ENCODE results near the gene ACY1. TPM values are rescaled to one million over a fixed set of nuclear protein-coding genes. Genes with fewer than 3 reads are reported as not detected.
A peak's percentile ranks its signal among the peaks of the same experiment; 100 is the strongest.

Gene ACY1
- total and polyA plus RNA-seq, 2 of the 13 experiments (the other 11 are each of a cell fraction or from before 2014, with no cell fraction given) = 113 to 162 TPM

- TF ChIP-seq ZNF225 (CRISPR knock-in tag; IDR thresholded peaks at IDR 0.05) (peak; percentile 77; the same call in 1 of the 2 replicates), DNMT3B (CRISPR knock-in tag; conservative IDR thresholded peaks at IDR 0.05) (peak; percentile 75; the same call in 1 of the 2 replicates), DMTF1 (CRISPR knock-in tag; IDR thresholded peaks at IDR 0.05) (peak; percentile 83; the same call in 1 of the 2 replicates), ZNF101 (CRISPR knock-in tag; IDR thresholded peaks at IDR 0.05; ENCODE audit: borderline replicate concordance, low read depth) (peak; percentile 94), ZNF234 (CRISPR knock-in tag; conservative IDR thresholded peaks at IDR 0.05) (no peak), SIX4 (CRISPR knock-in tag; IDR thresholded peaks at IDR 0.05) (no peak; the same call in 1 of the 2 replicates), ELF1 (CRISPR knock-in tag; IDR thresholded peaks at IDR 0.05) (peak; percentile 13; the same call in 1 of the 2 replicates), ZNF557 (CRISPR knock-in tag; IDR thresholded peaks at IDR 0.05) (0 out of 2 replicates have a peak, but pooled peaks have one; percentile 30), ZNF496 (CRISPR knock-in tag; IDR thresholded peaks at IDR 0.05; ENCODE audit: insufficient replicate concordance) (no peak), ZFP36L1 (CRISPR knock-in tag; IDR thresholded peaks at IDR 0.05) (peak; percentile 97), TRIM24 (CRISPR knock-in tag; IDR thresholded peaks at IDR 0.05) (no peak), ZNF564 (CRISPR knock-in tag; IDR thresholded peaks at IDR 0.05) (peak; percentile 85), CSRNP1 (CRISPR knock-in tag; IDR thresholded peaks at IDR 0.05) (peak; percentile 91; the same call in 1 of the 2 replicates), BRD4 (CRISPR knock-in tag; IDR thresholded peaks at IDR 0.05) (peak; percentile 70), ZNF280B (CRISPR knock-in tag; IDR thresholded peaks at IDR 0.05; ENCODE audit: borderline replicate concordance) (no peak), NR2C2 (CRISPR knock-in tag; IDR thresholded peaks at IDR 0.05; ENCODE audit: borderline replicate concordance) (peak; percentile 90), ZFYVE20 (CRISPR knock-in tag; IDR thresholded peaks at IDR 0.05; ENCODE audit: borderline replicate concordance, low read depth) (no peak), NFYC (CRISPR knock-in tag; IDR thresholded peaks at IDR 0.05) (peak; percentile 47), YEATS4 (CRISPR knock-in tag; IDR thresholded peaks at IDR 0.05; ENCODE audit: borderline replicate concordance) (peak; percentile 91; the same call in 1 of the 2 replicates), ZNF432 (CRISPR knock-in tag; IDR thresholded peaks at IDR 0.05; ENCODE audit: borderline replicate concordance) (no peak), ZNF781 (CRISPR knock-in tag; IDR thresholded peaks at IDR 0.05; ENCODE audit: borderline replicate concordance, not compliant biosample characterization) (no peak), ZNF484 (CRISPR knock-in tag; IDR thresholded peaks at IDR 0.05; ENCODE audit: borderline replicate concordance, low read depth) (peak; percentile 8; the same call in 1 of the 2 replicates), ESRRA (CRISPR knock-in tag; IDR thresholded peaks at IDR 0.05; ENCODE audit: low read depth) (peak; percentile 97; the same call in 1 of the 2 replicates), SMARCE1 (IDR thresholded peaks at IDR 0.05; ENCODE audit: borderline replicate concordance) (no peak), SRF (IDR thresholded peaks at IDR 0.05; ENCODE audit: low read depth, low read length) (no peak)
Measured at GRCh38 chr3:51982838-51983577, at the start of gene ACY1 (continued).

Measured in HepG2 (cell line).